ENCODE measurements around the gene HNRNPL. TPM values are rescaled to one million over a fixed set of nuclear protein-coding genes. Genes with fewer than 3 reads are reported as not detected.

The HNRNPL gene
- total and polyA plus RNA-seq, 10 of the 15 experiments (the other 5 are each of a cell fraction or from before 2014, with no cell fraction given): 32.5 to 512 (median 306) TPM

DNA sequence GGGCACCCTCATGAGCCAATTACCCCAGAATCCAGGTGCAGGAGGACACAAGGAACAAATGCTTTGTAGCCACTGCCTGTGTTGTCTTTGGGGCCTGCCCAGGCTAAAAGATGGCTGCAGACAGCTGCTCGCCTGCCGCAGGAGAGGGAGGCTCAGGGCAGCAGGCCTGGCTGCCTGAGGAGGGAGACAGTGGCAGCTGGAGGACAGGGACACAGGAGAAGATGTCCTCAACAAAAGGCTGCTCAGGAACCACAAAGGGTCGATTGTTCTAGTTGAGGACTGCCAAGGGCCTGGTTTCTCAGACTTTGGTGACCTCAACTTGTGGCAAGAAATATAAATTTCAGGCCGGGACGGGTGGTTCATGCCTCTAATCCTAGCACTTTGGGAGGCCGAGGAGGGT is 42.0 kb upstream of the HNRNPL start:
- ChIA-PET RAD21 (ENCODE audit: unreplicated experiment) (no interaction called here), POLR2A (no interaction called here), SMC1A (ENCODE audit: uncharacterized antibody, unreplicated experiment) (no interaction called here), CTCF (interaction anchor here (0.7 kb wide), 1 partner anchor 166 kb away, joined by 4 read pairs; no protein-coding TSS in a partner anchor)
- H2AFZ ChIP-seq (ENCODE audit: control insufficient read depth, low read depth, low read length): no peak overlapping the region
- in situ Hi-C loops (cut with MboI) (no loop called here), intact Hi-C loops (cut with micrococcal nuclease; ENCODE audit: unreplicated experiment) (no loop called here)
- H3K4me1 ChIP-seq (ENCODE audit: control insufficient read depth, insufficient read depth, low read length): no peaks in the 10 kb centered on the region
- H3K36me3 ChIP-seq (ENCODE audit: control insufficient read depth in 2 of 2, insufficient read depth in 2 of 2, low read length in 1 of 2): no peaks in the 10 kb centered on the region; a peak in 1 of 4 replicates
- DNase-seq (ENCODE audit: low read depth, low spot score): no peak
- H3K9ac ChIP-seq (ENCODE audit: control insufficient read depth, insufficient read depth, low read length): no peak overlapping the region
- no TSS peak for BruUV-seq (replicated peaks)
- H3K79me2 ChIP-seq (ENCODE audit: control insufficient read depth, insufficient read depth, low read length): no peaks in the 10 kb centered on the region
- FAIRE-seq: no peak
- H3K27ac ChIP-seq (ENCODE audit: control insufficient read depth, insufficient read depth): no peak overlapping the region
- no peaks in the 10 kb centered on the region for H3K27me3 ChIP-seq (replicated peaks in 1 of 2; ENCODE audit: control insufficient read depth in 2 of 2, insufficient read depth in 2 of 2, low read length in 1 of 2)
- no peaks in the 10 kb centered on the region for H4K20me1 ChIP-seq (ENCODE audit: control insufficient read depth, insufficient read depth)
- no peak overlapping the region for H3K4me2 ChIP-seq (ENCODE audit: control insufficient read depth, insufficient read depth)
- WGBS (ENCODE audit: insufficient coverage, insufficient replicate concordance, low lambda C conversion rate, missing lambda C conversion rate): 83% methylated on average over 6 of the region's 6 CpGs
- no peaks in the 10 kb centered on the region for H3K9me3 ChIP-seq (replicated peaks; ENCODE audit: control insufficient read depth, insufficient read depth, low read length)
- no peak overlapping the region for H3K4me3 ChIP-seq
- no peak for TF ChIP-seq MEF2B (IDR thresholded peaks at IDR 0.05; ENCODE audit: partially characterized antibody, poor library complexity, severe bottlenecking)
- TF ChIP-seq, protein P1, sequence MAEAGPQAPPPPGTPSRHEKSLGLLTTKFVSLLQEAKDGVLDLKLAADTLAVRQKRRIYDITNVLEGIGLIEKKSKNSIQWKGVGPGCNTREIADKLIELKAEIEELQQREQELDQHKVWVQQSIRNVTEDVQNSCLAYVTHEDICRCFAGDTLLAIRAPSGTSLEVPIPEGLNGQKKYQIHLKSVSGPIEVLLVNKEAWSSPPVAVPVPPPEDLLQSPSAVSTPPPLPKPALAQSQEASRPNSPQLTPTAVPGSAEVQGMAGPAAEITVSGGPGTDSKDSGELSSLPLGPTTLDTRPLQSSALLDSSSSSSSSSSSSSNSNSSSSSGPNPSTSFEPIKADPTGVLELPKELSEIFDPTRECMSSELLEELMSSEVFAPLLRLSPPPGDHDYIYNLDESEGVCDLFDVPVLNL (IDR thresholded peaks at IDR 0.05; ENCODE audit: low read depth, low read length): no peak
- no peak for TF ChIP-seq ZNF622 (IDR thresholded peaks at IDR 0.05)
- TF ChIP-seq SPI1 (IDR thresholded peaks at IDR 0.05; ENCODE audit: borderline replicate concordance, insufficient read depth, low read depth, low read length): no peak
- TF ChIP-seq HDAC2 (IDR thresholded peaks at IDR 0.05): no peak
- no peak for TF ChIP-seq RAD51 (IDR thresholded peaks at IDR 0.05)
- ATAC-seq: no peak

DNA sequence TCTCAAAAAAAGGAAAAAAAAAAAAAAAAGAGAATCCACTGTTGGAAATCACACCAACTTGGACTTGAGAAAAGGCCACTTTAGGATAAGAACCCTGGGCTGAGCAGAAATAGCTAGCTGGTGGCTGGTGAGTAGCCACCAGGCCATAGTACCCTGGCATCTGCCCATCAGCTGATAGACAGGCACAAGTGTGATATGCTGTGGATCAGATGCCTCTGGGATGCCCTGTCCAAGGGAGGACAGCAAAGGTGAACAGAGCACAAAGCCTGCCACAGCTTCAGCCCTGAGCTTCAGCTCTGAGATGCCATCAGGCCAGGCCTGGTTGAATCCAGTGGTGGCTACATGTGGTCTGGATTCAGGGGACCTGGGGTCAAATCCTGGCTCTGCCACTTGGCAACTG is 40.9 kb upstream of the HNRNPL start:
- ATAC-seq (no peak), DNase-seq (ENCODE audit: low read depth, low spot score) (no peak), FAIRE-seq (no peak)
- Histone ChIP-seq H3K9me3 (replicated peaks; ENCODE audit: control insufficient read depth, insufficient read depth, low read length) (no peaks in the 10 kb centered on the region), H3K27me3 (replicated peaks in 1 of 2; ENCODE audit: control insufficient read depth in 2 of 2, insufficient read depth in 2 of 2, low read length in 1 of 2) (no peaks in the 10 kb centered on the region), H3K36me3 (ENCODE audit: control insufficient read depth in 2 of 2, insufficient read depth in 2 of 2, low read length in 1 of 2) (no peaks in the 10 kb centered on the region; a peak in 1 of 4 replicates), H3K27ac (ENCODE audit: control insufficient read depth, insufficient read depth) (no peak overlapping the region), H3K9ac (ENCODE audit: control insufficient read depth, insufficient read depth, low read length) (no peak overlapping the region), H3K4me3 (no peak overlapping the region), H4K20me1 (ENCODE audit: control insufficient read depth, insufficient read depth) (no peaks in the 10 kb centered on the region), H3K79me2 (ENCODE audit: control insufficient read depth, insufficient read depth, low read length) (no peaks in the 10 kb centered on the region), H3K4me1 (ENCODE audit: control insufficient read depth, insufficient read depth, low read length) (no peaks in the 10 kb centered on the region), H3K4me2 (ENCODE audit: control insufficient read depth, insufficient read depth) (no peak overlapping the region), H2AFZ (ENCODE audit: control insufficient read depth, low read depth, low read length) (no peak overlapping the region)
- ChIA-PET POLR2A (interaction anchor here (0.6 kb wide), 1 partner anchor 659 kb away, joined by 3 read pairs; no protein-coding TSS in a partner anchor), CTCF (interaction anchor here (5.8 kb wide), 1 partner anchor 13 kb away, joined by 62 read pairs; the partner anchor contains the start of gene RINL), SMC1A (ENCODE audit: uncharacterized antibody, unreplicated experiment) (no interaction called here), RAD21 (ENCODE audit: unreplicated experiment) (no interaction called here)
- intact Hi-C loops (cut with micrococcal nuclease; ENCODE audit: unreplicated experiment): no loop called here
- in situ Hi-C loops (cut with MboI): no loop called here
- BruUV-seq (replicated peaks): no TSS peak
- TF ChIP-seq ESRRA (IDR thresholded peaks at IDR 0.05; ENCODE audit: low read length) (no peak), ZNF274 (IDR thresholded peaks at IDR 0.05; ENCODE audit: insufficient read depth, insufficient read length) (no peak), CBFB (IDR thresholded peaks at IDR 0.05; ENCODE audit: low read depth) (no peak), STAT3 (IDR thresholded peaks at IDR 0.05; ENCODE audit: low read depth, low read length) (no peak), MTA3 (IDR thresholded peaks at IDR 0.05; ENCODE audit: borderline replicate concordance, low read length) (no peak), TCF7 (IDR thresholded peaks at IDR 0.05; ENCODE audit: borderline replicate concordance) (no peak), EGR1 (IDR thresholded peaks at IDR 0.05; ENCODE audit: borderline replicate concordance in 1 of 2, low read depth in 2 of 2, low read length in 2 of 2) (no peak), EZH2 (IDR thresholded peaks at IDR 0.05; ENCODE audit: borderline replicate concordance, control insufficient read depth, low read depth, low read length) (no peak)
- TF ChIP-seq, protein P2, sequence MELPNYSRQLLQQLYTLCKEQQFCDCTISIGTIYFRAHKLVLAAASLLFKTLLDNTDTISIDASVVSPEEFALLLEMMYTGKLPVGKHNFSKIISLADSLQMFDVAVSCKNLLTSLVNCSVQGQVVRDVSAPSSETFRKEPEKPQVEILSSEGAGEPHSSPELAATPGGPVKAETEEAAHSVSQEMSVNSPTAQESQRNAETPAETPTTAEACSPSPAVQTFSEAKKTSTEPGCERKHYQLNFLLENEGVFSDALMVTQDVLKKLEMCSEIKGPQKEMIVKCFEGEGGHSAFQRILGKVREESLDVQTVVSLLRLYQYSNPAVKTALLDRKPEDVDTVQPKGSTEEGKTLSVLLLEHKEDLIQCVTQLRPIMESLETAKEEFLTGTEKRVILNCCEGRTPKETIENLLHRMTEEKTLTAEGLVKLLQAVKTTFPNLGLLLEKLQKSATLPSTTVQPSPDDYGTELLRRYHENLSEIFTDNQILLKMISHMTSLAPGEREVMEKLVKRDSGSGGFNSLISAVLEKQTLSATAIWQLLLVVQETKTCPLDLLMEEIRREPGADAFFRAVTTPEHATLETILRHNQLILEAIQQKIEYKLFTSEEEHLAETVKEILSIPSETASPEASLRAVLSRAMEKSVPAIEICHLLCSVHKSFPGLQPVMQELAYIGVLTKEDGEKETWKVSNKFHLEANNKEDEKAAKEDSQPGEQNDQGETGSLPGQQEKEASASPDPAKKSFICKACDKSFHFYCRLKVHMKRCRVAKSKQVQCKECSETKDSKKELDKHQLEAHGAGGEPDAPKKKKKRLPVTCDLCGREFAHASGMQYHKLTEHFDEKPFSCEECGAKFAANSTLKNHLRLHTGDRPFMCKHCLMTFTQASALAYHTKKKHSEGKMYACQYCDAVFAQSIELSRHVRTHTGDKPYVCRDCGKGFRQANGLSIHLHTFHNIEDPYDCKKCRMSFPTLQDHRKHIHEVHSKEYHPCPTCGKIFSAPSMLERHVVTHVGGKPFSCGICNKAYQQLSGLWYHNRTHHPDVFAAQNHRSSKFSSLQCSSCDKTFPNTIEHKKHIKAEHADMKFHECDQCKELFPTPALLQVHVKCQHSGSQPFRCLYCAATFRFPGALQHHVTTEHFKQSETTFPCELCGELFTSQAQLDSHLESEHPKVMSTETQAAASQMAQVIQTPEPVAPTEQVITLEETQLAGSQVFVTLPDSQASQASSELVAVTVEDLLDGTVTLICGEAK (IDR thresholded peaks at IDR 0.05; ENCODE audit: borderline replicate concordance): no peak
